Activated CD8-positive, alpha-beta memory T cell treated with anti-CD3 and anti-CD28 coated beads for 36 hours (primary cell): Measurements from ENCODE around the gene OR7A10. TPM values are rescaled to one million over a fixed set of nuclear protein-coding genes. Genes with fewer than 3 reads are reported as not detected.
"Not testable (repeated sequence)": the region's sequence is repeated elsewhere in the genome, so short reads cannot be mapped to it uniquely, and the experiment has no call there.

Source experiments
- CTCF ChIA-PET: fragments of 350-600 bp; sonication (Branson Sonifier 250); formaldehyde crosslinking; loops from one replicate; lab custom pipeline; 2021; ENCODE audit warnings: antibody characterized with exemption; lab: Charles Lee
- POLR2A ChIA-PET: fragments of 350-600 bp; sonication (Branson Sonifier 250); formaldehyde crosslinking; loops from one replicate; lab custom pipeline; 2021; ENCODE audit warnings: antibody characterized with exemption; lab: Charles Lee
- total RNA-seq, 2 experiments: library from RNA; stranded (reverse); gene quantifications; one replicate each; pipeline ENCODE4 v1.2.3, GENCODE V29; 2021

Gene OR7A10
- total RNA-seq, 2 experiments from 2014 or later = not detected

DNA sequence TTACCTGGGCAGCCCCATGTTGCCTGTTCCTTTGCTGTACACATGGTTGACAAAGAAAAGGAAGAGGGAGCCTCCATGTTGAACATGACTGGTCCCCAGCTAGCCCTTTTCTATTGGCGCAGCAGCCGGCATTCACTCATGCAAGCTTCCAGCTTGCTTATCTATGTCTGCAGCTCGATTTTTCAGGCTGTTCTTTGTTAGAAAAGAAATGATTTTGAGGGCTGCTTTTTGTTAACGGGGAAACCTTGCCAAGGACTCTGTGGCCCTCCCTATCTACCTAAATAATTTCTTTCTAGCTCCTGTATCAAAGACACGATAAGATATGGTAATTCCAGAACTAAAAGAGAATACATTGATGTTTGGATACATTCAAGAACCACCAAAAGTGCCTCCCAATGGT lies 50.0 kb downstream of the OR7A10 start:
- ChIA-PET POLR2A (no interaction called here), CTCF (no interaction called here)

DNA sequence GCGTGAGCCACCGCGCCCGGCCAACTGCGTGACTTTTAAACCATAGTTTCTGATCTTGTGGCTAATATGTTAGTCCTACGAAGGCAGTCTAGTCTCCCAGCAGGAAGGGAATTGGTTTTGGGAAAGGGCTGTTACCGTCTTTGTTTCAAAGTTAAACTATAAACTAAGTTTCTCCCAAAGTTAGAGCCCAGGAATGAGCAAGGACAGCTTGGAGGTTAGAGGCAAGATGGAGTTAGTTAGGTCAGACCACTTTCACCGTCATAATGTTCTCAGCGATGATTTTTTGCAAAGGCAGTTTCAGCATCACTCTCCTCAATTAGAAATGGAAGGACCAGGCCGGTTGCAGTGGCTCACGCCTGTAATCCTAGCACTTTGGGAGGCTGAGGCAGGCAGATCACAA lies 52.7 kb downstream of the OR7A10 start:
- ChIA-PET POLR2A (no interaction called here), CTCF (no interaction called here)

DNA sequence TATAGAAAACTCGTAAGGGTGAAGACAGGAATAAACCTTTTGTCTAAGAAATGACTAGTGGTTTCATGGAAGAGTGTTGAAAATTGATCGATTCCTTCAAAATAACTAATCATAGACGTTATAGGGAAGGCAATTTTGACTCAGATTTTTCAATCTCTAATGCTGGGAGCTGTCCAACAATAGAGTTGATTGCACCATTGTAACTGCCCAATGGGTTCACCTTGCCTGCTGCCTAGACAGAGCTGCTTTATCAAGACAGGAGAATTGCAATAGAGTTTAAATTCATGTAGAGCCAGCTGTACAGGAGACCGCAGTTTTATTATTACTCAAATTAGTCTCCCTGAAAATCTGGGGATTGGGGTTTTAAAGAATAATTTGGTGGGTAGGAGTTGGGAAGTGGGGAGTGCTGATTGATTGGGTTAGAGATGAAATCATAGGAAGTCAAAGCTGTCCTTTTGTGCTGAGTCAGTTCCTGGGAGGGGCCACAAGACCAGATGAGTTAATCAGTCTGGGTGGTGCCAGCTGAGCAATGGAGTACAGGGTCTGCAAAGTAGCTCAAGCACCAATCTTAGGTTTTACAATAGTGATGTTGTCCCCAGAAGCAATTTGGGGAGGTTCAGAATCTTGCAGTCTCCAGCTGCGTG lies 53.5 kb downstream of the OR7A10 start:
- POLR2A ChIA-PET = no interaction called here

DNA sequence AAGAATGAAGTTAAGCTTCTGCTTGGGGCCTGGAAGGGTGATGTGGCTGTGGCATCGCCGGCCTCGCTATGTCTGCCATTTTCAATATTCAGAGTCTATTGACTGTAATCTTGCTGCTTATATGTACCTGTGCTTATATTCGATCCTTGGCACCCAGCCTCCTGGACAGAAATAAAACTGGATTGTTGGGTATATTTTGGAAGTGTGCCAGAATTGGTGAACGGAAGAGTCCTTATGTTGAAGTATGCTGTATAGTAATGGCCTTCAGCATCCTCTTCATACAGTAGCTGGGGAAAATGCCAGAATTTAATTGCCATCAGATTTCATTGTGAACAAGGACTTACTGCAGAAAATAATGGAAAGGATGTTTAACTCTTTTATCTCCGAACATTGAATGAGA lies 56.5 kb downstream of the OR7A10 start:
- POLR2A ChIA-PET = not testable (repeated sequence)
- CTCF ChIA-PET = interaction anchor here (1.6 kb wide), 1 partner anchor 10 kb away, joined by 3 read pairs; no protein-coding TSS in a partner anchor

More for the DNA sequence above, 53.5 kb downstream of the OR7A10 start:
- CTCF ChIA-PET = no interaction called here

Other genes starting within 250 kb of the OR7A10 start
- not detected for gene ADGRE3, start 174.1 kb downstream of the OR7A10 start, total RNA-seq
- gene ZNF333, start 158.9 kb downstream of the OR7A10 start, total RNA-seq = 1 to 10 TPM; 7.8 to 8.0 TPM
- under 1 TPM; 0.42 to 0.69 TPM for gene ADGRE2, start 70.4 kb downstream of the OR7A10 start, total RNA-seq
- gene OR7A5, start 13.7 kb downstream of the OR7A10 start, total RNA-seq = not detected
- gene OR7C1, start 13.7 kb downstream of the OR7A10 start, total RNA-seq = not detected
- not detected for gene OR7A17, start 37.2 kb upstream of the OR7A10 start, total RNA-seq
- gene OR7C2, start 92.6 kb upstream of the OR7A10 start, total RNA-seq = not detected
- gene SLC1A6, start 130.9 kb upstream of the OR7A10 start, total RNA-seq = not detected
- not detected for gene CASP14, start 200.6 kb upstream of the OR7A10 start, total RNA-seq
- gene OR1I1, start 233.3 kb upstream of the OR7A10 start, total RNA-seq = not detected